Cardiac fibroblast (primary cell): ENCODE results near the gene KAT8.
"Not testable (repeated sequence)": the region's sequence is repeated elsewhere in the genome, so short reads cannot be mapped to it uniquely, and the experiment has no call there.

Experiments used
- DNase-seq, 2 donors: peaks; one replicate each; pipeline versions ENCODE4 v3.0.0 to v3.0.0-alpha.2; 2010; ENCODE audit warnings: low read depth in 2 of 2
- H3K4me3 ChIP-seq, 2 donors: replicated peaks in 1 of 2; 1 replicate in 1 of 2; 2 replicates in 1 of 2; pipeline ENCODE4 v1.5.1; 2011; ENCODE audit warnings: low read depth in 2 of 2, low read length in 2 of 2, mild to moderate bottlenecking in 2 of 2, moderate library complexity in 1 of 2
- TF ChIP-seq, protein P1 (sequence below): IDR thresholded peaks from one replicate; pipeline ENCODE4 v1.5.1; 2011; ENCODE audit warnings: low read depth, mild to moderate bottlenecking, low read length, inconsistent platforms

The KAT8 gene

DNA sequence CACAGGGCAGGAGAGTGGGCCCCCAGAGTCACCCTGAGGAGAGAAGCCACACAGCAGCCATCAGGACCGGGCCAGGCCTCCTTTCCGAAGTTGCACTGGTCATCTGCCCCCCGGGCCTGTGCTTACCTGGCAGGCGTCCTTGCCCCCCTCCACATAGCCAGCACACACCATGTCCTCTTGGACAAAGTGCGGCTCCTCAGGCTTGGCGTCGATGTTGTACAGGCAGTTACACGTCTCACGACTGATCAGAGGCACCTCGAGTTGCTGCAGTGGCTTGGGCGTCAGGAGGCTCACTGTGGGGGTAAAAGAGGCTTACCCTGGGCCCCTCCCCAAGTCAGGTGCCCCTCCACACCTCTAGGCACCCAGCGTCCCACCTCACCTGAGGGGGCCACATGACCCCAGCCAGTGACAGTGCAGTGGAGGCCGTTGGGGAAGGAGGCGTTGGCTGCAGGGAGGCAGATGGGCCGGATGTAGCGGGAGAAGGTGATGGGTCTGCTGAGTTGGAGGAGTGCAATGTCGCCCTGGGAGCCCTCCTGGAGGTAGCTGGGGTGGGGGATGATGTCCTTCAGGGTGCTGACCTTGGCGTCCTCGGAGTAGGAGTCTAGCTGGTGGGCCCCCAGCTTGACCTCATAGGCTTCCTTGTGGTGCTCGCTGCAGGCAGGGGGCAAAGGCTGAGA, 15.0 kb downstream of the KAT8 start:
- H3K4me3 ChIP-seq = no peak overlapping the region
- TF ChIP-seq, protein P1, sequence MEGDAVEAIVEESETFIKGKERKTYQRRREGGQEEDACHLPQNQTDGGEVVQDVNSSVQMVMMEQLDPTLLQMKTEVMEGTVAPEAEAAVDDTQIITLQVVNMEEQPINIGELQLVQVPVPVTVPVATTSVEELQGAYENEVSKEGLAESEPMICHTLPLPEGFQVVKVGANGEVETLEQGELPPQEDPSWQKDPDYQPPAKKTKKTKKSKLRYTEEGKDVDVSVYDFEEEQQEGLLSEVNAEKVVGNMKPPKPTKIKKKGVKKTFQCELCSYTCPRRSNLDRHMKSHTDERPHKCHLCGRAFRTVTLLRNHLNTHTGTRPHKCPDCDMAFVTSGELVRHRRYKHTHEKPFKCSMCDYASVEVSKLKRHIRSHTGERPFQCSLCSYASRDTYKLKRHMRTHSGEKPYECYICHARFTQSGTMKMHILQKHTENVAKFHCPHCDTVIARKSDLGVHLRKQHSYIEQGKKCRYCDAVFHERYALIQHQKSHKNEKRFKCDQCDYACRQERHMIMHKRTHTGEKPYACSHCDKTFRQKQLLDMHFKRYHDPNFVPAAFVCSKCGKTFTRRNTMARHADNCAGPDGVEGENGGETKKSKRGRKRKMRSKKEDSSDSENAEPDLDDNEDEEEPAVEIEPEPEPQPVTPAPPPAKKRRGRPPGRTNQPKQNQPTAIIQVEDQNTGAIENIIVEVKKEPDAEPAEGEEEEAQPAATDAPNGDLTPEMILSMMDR = no peak
- no peak for DNase-seq

DNA sequence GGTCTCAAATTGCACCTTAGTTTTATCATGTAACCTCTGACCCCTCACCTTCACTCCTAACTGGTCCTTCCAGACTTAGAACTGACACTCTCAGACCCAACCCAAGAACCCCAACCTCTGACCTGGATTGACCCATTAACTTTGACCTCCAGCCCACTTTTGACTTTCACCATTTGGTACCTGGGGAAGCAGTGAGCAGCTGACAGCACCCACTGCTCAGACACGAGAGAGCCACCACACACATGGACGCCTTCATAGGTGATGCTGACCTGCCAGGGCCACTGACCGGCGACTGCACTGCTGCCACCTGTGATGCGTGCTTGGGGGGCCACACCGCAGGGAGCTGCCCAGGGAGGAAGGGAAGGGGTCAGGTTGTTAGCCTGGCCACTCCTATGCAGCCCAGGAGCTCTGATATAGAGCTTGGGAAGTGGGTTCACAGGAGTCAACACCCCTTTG, 15.6 kb downstream of the KAT8 start:
- TF ChIP-seq, protein P1 = no peak
- H3K4me3 ChIP-seq = no peak overlapping the region
- DNase-seq = no peak

DNA sequence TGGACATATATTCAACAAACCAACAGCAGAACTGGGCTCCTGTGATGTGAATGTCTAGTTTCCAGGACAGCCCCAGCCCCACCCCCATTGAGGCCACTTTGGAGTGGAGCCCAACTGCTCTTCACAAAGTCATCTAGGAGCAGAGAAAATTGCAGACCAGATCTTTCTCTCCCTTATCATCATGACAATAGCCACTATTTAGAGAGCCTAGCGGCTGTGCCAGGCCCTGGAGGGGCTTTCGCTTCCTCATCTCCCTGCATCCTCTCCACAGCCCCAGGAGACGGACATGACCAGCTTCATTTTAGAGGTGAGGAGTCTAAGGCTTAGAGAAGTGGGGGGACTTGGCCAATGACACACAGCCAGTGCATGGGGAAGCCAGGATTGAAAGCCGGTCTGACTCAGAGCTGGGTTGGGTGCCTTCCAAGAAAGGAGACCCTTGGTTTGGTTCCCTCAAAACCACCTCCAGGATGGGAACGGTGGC, 16.7 kb downstream of the KAT8 start:
- TF ChIP-seq, protein P1 = no peak
- H3K4me3 ChIP-seq = no peak overlapping the region
- no peak for DNase-seq

DNA sequence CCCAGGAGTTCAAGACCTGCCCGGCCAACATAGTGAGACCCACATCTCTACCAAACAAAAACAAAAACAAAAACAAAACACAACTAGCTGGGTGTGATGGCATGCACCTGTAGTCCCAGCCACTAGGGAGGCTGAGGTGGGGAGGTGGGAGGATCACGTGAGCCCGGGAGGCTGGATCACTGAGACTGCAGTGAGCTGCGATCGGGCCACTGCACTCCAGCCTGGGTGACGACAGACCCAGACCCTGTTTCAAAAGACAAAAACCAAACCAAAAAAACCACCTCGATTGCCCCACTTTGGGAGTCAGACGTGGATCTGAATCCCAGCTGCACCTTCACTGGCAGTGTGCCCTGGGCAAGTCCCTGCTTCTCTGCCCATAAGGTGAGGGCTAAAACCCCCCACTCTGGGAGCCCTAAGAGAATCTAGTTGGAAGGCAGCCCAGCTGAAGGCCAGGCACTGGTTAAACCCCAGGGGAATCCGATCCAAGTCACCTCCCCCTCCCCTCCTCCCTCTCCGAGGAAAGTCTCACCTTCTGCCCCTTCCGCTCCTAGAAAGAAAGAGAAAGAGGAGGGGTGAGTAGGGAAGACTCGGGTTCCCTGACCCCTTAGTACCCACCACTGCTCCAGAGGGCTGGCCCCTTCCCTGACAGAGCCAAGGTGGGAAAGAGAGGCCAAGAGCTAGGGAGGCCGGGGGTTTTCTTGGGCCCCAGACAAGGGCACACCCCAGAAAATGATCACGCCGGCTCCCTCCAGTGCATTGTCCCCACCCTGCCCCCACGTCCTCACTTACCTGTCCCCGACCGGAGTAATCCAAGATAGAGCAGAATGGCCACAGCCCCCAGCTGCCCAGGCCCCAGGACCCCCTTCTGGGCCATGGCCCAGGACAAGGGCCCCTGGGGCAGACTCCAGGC, 17.4 kb downstream of the KAT8 start:
- no peak overlapping the region for H3K4me3 ChIP-seq
- DNase-seq = peak in 1 of 2 donors; percentile 16
- TF ChIP-seq, protein P1 = no peak

DNA sequence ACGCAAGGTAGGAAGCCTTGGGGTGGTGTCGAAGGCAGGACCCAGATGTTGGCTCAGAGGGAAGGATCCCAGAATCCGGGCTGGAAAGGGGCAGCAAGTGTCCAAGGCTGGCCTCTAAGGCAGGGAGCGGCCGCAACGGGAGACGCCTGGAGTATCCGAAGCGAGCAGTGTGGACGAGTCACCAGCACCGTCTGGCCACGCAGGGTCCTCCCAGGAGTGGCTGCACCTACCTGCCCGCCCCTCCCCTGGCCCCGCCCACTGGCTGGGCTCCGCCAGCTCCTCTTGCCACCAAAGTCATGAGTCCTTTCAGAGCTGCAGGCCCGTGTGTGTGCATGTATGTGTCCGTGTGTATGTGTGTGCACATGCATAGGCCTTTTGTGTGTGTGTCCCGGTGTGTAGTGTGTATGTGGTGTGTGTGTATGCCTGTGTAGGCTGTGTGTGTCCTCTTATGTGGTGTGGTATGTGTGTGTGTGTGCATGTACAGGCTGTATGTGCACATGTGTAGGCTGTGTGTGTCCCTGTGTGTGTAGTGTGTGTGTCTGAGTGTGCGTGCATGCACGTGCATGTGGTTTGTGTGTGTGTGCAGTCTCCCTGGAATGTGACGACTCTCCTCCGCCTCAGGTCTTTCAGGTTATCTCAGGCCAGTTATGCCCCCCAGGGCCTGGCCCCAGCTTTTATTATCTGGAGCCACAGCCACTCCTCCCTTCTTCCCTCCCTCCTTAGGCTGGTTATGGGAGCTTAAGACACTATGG, 18.2 kb downstream of the KAT8 start, which contains the start of gene PRSS8:
Gene PRSS8 (minus strand): TSS at position 193 of the 752 bp plus-strand sequence. CDS start 229 bp downstream, outside the sequence.
- TF ChIP-seq, protein P1 = no peak
- no peak within 1 kb of the TSS for H3K4me3 ChIP-seq

DNA sequence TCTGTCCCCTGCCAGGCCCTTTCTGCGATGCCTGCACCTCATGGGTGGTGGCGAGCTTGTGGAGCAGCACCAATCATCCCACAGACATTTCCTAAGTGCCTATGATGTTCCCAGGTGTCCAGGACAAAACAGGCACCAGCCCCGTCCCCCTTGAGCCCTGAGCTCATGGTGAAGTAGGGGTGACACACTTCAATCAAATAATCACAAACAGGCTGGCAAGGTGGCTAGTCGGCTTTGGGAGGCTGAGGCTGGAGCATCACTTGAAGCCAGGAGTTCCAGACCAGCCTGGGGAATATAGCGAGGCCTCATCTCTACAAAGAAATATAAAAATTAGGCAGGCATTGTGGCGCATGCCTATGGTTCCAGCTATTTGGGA, 18.8 kb downstream of the KAT8 start:
- DNase-seq = no peak
- TF ChIP-seq, protein P1 = no peak
- no peak overlapping the region for H3K4me3 ChIP-seq

More for the DNA sequence above, 18.2 kb downstream of the KAT8 start, which contains the start of gene PRSS8:
- DNase-seq = no peak

DNA sequence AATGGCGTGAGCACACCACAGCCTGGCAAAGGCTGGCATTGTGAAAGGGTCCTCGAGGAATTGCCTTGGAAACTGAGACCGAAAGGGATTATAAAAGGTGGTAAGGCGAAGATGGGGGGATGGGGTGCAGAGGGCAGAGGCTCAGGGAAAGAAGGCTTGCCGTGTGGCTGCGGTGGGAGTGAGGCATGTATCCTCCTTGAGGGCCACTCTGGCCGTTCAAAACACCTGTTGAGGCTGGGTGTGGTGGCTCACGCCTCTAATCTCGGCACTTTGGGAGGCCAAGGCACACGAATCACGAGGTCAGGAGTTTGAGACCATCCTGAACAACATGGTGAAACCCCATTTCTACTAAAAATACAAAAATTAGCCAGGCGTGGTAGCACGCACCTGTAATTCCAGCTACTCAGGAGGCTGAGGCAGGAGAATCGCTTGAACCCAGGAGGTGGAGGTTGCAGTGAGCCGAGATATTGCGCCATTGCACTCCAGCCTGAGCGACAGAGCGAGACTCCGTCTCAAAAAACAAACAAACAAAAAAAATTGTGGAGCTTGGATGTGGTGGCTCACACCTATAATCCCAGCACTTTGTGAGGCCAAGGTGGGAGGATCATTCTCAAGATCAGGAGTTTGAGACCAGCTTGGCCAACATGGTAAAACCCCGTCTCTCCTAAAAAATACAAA, 19.5 kb downstream of the KAT8 start:
- H3K4me3 ChIP-seq = not testable (repeated sequence)

More for the DNA sequence above, 19.5 kb downstream of the KAT8 start:
- not testable (repeated sequence) for DNase-seq
